ENCODE measurements around the gene GPR158.

Gene GPR158

GRCh38 chr10:25508112-25508815 lies 333.5 kb downstream of the GPR158 start:
- DNase-seq (ENCODE audit: low read depth), result no peak
- H3K4me3 ChIP-seq (ENCODE audit: control insufficient read depth, low read depth, low read length), result no peak overlapping the region
- no peak for TF ChIP-seq CTCF (conservative IDR thresholded peaks at IDR 0.05; ENCODE audit: control insufficient read depth, insufficient read depth, low read depth, low read length)

GRCh38 chr10:25509151-25509550 lies 334.4 kb downstream of the GPR158 start:
- TF ChIP-seq CTCF (conservative IDR thresholded peaks at IDR 0.05; ENCODE audit: control insufficient read depth, insufficient read depth, low read depth, low read length), result no peak
- no peak for DNase-seq (ENCODE audit: low read depth)

DNA sequence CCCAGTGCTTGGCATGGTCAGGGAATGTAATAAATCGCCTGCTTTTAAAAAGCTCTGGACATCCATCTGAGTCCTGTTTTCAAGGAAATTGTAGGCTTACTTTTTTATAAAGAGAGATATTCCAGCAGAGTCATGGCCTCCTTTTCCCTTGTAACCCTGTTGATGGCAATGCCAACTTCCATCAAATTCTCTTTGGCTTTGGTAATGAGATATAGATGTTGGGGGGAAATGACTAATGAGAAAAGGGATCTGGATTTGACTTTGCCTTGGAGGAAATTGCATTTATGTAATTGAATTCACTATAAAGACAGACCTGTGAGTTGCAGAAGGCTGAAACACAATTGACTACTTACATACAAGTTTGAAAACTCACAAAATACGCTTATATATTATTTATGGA lies 347.5 kb downstream of the GPR158 start:
- no peak for TF ChIP-seq CTCF (conservative IDR thresholded peaks at IDR 0.05; ENCODE audit: control insufficient read depth, insufficient read depth, low read depth, low read length)
- DNase-seq (ENCODE audit: low read depth), result no peak
- no peak overlapping the region for H3K4me3 ChIP-seq (ENCODE audit: control insufficient read depth, low read depth, low read length)

More at GRCh38 chr10:25509151-25509550, 334.4 kb downstream of the GPR158 start:
- H3K4me3 ChIP-seq (ENCODE audit: control insufficient read depth, low read depth, low read length), result no peak overlapping the region

DNA sequence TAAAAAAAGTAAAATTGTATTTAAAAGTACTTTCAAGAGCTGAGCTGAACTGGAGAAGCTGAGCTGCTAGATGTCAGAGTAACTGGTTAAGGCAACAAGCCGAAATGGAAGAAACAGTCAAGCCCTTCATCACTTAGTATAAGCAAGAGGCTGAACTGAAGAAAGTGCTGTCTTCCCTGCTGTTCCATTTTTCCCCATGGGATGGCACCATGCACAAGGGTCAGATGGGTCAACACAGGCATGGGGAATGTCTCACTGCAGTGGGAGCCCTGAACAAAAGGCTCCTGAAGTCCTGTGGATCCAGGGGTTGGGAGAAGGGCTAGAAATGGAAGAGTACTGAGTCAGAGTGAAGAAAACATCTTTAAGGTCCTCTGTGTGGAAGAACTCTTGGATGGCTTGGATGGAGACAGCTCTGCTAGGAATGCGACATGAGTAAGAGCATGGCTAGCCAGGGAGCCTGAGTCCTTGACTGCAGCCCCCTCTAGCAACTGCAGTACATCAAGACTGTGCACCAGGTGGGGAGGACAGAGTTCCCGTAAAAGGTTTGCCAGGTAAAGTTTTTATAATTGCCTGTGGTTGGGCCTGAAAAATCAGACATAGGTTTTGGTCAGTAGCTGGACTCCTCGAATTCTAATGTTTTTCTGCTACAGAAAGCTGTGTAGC lies 348.3 kb downstream of the GPR158 start:
- no peak for DNase-seq (ENCODE audit: low read depth)
- H3K4me3 ChIP-seq (ENCODE audit: control insufficient read depth, low read depth, low read length), result no peak overlapping the region
- no peak for TF ChIP-seq CTCF (conservative IDR thresholded peaks at IDR 0.05; ENCODE audit: control insufficient read depth, insufficient read depth, low read depth, low read length)

DNA sequence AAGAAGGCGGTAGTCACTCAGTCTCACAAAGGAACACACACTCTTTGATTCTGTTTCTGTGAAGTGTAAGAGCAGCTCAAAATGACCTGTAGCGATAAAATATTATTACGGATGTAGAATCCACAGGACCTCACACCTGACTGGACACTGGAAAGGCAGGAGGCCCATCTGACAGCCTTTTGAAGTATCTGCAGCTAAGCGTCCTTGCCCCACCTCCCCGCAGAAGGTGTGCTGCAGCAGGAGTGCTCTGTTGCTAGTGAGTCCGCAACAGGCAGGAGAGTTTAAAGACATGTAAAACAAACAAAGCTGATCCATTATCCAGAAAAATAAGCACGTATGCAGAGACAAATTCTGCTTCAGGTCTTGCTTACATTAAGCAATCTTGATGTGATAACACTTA lies 355.5 kb downstream of the GPR158 start:
- DNase-seq (ENCODE audit: low read depth), result no peak
- no peak overlapping the region for H3K4me3 ChIP-seq (ENCODE audit: control insufficient read depth, low read depth, low read length)
- TF ChIP-seq CTCF (conservative IDR thresholded peaks at IDR 0.05; ENCODE audit: control insufficient read depth, insufficient read depth, low read depth, low read length), result no peak

GRCh38 chr10:25531457-25532061 lies 356.8 kb downstream of the GPR158 start:
- TF ChIP-seq CTCF (conservative IDR thresholded peaks at IDR 0.05; ENCODE audit: control insufficient read depth, insufficient read depth, low read depth, low read length), result no peak
- no peak for DNase-seq (ENCODE audit: low read depth)
- no peak overlapping the region for H3K4me3 ChIP-seq (ENCODE audit: control insufficient read depth, low read depth, low read length)

Data from fibroblast of mammary gland (primary cell).